HEK293T (cell line): Measurements from ENCODE around the gene ELF2.
"Not testable (repeated sequence)": the region's sequence is repeated elsewhere in the genome, so short reads cannot be mapped to it uniquely, and the experiment has no call there.

ENCODE experiments used
- CTCF ChIA-PET: fragments of 350-600 bp; formaldehyde crosslinking; extraction: SDS; loops from one replicate; lab custom pipeline; 2021; ENCODE audit warnings: antibody characterized with exemption, inconsistent platforms; lab: Yijun Ruan, JAX
- POLR2A ChIA-PET: fragments of 350-600 bp; formaldehyde crosslinking; extraction: SDS; loops from one replicate; lab custom pipeline; 2020; ENCODE audit warnings: antibody characterized with exemption, inconsistent platforms; lab: Yijun Ruan, JAX
- DNase-seq: peaks from one replicate; pipeline ENCODE4 v3.0.0; 2012; ENCODE audit warnings: mixed read lengths; ENCODE audit errors: extremely low spot score
- ARNT ChIP-seq: fragments of 450-650 bp; IDR thresholded peaks from 2 replicates; pipeline ENCODE4 v1.6.1; 2017; ENCODE audit warnings: mild to moderate bottlenecking
- BHLHE40 ChIP-seq: fragments of 450-650 bp; IDR thresholded peaks from 2 replicates; pipeline ENCODE4 v1.6.1; 2016; ENCODE audit warnings: mild to moderate bottlenecking, moderate library complexity, borderline replicate concordance
- CTBP1 ChIP-seq: fragments of 450-650 bp; IDR thresholded peaks from 2 replicates; pipeline ENCODE4 v1.6.1; 2016; ENCODE audit warnings: borderline replicate concordance
- ELF4 ChIP-seq: fragments of 450-650 bp; IDR thresholded peaks from 2 replicates; pipeline ENCODE4 v1.6.1; 2017; ENCODE audit warnings: antibody characterized with exemption
- FOXA1 ChIP-seq: fragments of 450-650 bp; IDR thresholded peaks from 2 replicates; pipeline ENCODE4 v1.6.1; 2016; ENCODE audit warnings: mild to moderate bottlenecking
- FOXK2 ChIP-seq: fragments of 450-650 bp; IDR thresholded peaks from 2 replicates; pipeline ENCODE4 v1.6.1; 2016; ENCODE audit warnings: mild to moderate bottlenecking
- FOXM1 ChIP-seq: fragments of 450-650 bp; IDR thresholded peaks from 2 replicates; pipeline ENCODE4 v1.6.1; 2017; ENCODE audit warnings: mild to moderate bottlenecking, borderline replicate concordance
- HDGF ChIP-seq: fragments of 450-650 bp; IDR thresholded peaks from 2 replicates; pipeline ENCODE4 v1.6.1; 2017; ENCODE audit warnings: antibody characterized with exemption, borderline replicate concordance
- L3MBTL2 ChIP-seq: fragments of 450-650 bp; conservative IDR thresholded peaks from 2 replicates; pipeline ENCODE4 v1.6.1; 2016; ENCODE audit warnings: mild to moderate bottlenecking
- LEF1 ChIP-seq: fragments of 450-650 bp; IDR thresholded peaks from 2 replicates; pipeline ENCODE4 v1.6.1; 2017; ENCODE audit warnings: mild to moderate bottlenecking, borderline replicate concordance
- NFRKB ChIP-seq: fragments of 450-650 bp; IDR thresholded peaks from 2 replicates; pipeline ENCODE4 v1.6.1; 2016; ENCODE audit warnings: mild to moderate bottlenecking, moderate library complexity
- PKNOX1 ChIP-seq: fragments of 450-650 bp; IDR thresholded peaks from 2 replicates; pipeline ENCODE4 v1.6.1; 2016
- SP1 ChIP-seq: fragments of 450-650 bp; IDR thresholded peaks from 2 replicates; pipeline ENCODE4 v1.6.1; 2017
- SUZ12 ChIP-seq: fragments of 450-650 bp; IDR thresholded peaks from 2 replicates; pipeline ENCODE4 v1.6.1; 2016; ENCODE audit warnings: mild to moderate bottlenecking
- TARDBP ChIP-seq: fragments of 450-650 bp; IDR thresholded peaks from 2 replicates; pipeline ENCODE4 v1.6.1; 2016
- ZNF384 ChIP-seq: fragments of 450-650 bp; IDR thresholded peaks from 2 replicates; pipeline ENCODE4 v1.6.1; 2016

The ELF2 gene

DNA sequence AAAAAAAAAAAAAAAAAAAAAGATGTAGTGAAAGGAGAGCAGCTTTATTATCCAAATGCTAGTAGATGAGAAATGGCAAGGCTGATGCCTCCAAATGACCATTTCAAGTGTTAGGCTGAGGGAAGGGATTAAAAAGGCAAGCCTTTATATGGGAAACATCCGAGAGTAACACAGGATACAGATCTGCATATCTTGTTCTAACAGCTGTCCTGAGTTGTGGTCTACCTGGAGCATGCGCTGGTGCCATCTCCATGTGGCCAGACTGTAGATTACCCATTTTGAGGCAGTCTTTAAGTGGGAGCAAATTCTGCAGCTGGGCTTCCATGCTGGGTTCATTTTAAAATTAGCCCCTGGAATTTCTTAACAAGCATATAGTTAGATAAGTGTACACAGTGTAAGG, 26.0 kb upstream of the ELF2 start:
- TF ChIP-seq BHLHE40: no peak
- no peak for TF ChIP-seq ELF4
- no peak for TF ChIP-seq LEF1

GRCh38 chr4:139200506-139200905, 23.5 kb upstream of the ELF2 start:
- ChIA-PET CTCF (interaction anchor here (0.6 to 0.7 kb wide), 2 partner anchors 20 to 26 kb away, joined by 4 to 6 read pairs; no protein-coding TSS in a partner anchor), POLR2A (interaction anchor here (0.5 kb wide), 1 partner anchor 22 kb away, joined by 3 read pairs; no protein-coding TSS in a partner anchor)

More for the DNA sequence above, 26.0 kb upstream of the ELF2 start:
- ChIA-PET CTCF (no interaction called here), POLR2A (no interaction called here)
- DNase-seq: no peak

GRCh38 chr4:139200102-139200501, 23.1 kb upstream of the ELF2 start:
- CTCF ChIA-PET: interaction anchor here (0.6 to 0.7 kb wide), 2 partner anchors 20 to 25 kb away, joined by 4 to 6 read pairs; no protein-coding TSS in a partner anchor
- POLR2A ChIA-PET: interaction anchor here (0.5 kb wide), 1 partner anchor 21 kb away, joined by 3 read pairs; no protein-coding TSS in a partner anchor
- no peak for DNase-seq
- no peak for TF ChIP-seq BHLHE40
- TF ChIP-seq L3MBTL2: no peak
- no peak for TF ChIP-seq NFRKB
- no peak for TF ChIP-seq ELF4

More at GRCh38 chr4:139200506-139200905, 23.5 kb upstream of the ELF2 start:
- no peak for DNase-seq
- TF ChIP-seq TARDBP (no peak), HDGF (no peak), ARNT (no peak), NFRKB (no peak), SP1 (no peak), LEF1 (no peak), FOXM1 (no peak)

- DNase-seq, POLR2A ChIA-PET: not testable (repeated sequence)
- CTCF ChIA-PET: interaction anchor here (0.6 kb wide), 1 partner anchor 182 kb away, joined by 3 read pairs; the partner anchor contains the start of gene NOCT
Measured at GRCh38 chr4:139197214-139197613, 20.2 kb upstream of the ELF2 start.

DNA sequence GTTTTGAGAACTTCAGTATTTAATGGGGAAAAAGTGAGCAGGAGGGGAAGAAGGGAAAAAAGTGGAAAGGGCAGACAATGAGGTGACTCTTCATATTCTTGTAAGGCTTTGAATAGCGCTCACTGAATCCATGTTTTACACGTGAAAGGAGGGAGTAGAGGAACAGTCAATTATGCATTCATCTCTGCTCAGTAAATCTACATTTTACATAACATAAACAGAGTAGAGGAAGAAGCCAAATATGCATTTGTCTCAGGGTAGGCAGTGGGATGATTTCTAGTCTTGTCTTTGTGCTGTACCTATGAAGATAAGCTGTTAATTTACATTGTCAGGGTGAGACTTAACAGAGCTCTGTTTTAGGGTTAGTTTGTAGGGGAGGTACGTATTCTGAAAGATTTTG, 19.4 kb upstream of the ELF2 start:
- ChIA-PET POLR2A (no interaction called here), CTCF (no interaction called here)
- TF ChIP-seq HDGF (no peak), LEF1 (no peak), NFRKB (no peak), CTBP1 (no peak), FOXK2 (no peak), FOXA1 (no peak), BHLHE40 (no peak), ZNF384 (no peak), SUZ12 (no peak), ELF4 (no peak), L3MBTL2 (no peak), SP1 (no peak), PKNOX1 (no peak), FOXM1 (no peak)
- DNase-seq: no peak

GRCh38 chr4:139191373-139191772, 14.4 kb upstream of the ELF2 start:
- POLR2A ChIA-PET: interaction anchor here (0.9 to 1.4 kb wide), 3 partner anchors 14 to 109 kb away, joined by 3 read pairs; partner anchors contain the start of gene ELF2
- no peak for TF ChIP-seq HDGF
- DNase-seq: no peak
- CTCF ChIA-PET: interaction anchor here (0.9 to 1.1 kb wide), 2 partner anchors 9 to 83 kb away, joined by 3 to 9 read pairs; no protein-coding TSS in a partner anchor

- no peak for DNase-seq
- CTCF ChIA-PET: interaction anchor here (0.6 to 1.3 kb wide), 3 partner anchors 8 to 22 kb away, joined by 3 to 9 read pairs (median 4); no protein-coding TSS in a partner anchor
- POLR2A ChIA-PET: interaction anchor here (0.8 kb wide), 1 partner anchor 106 kb away, joined by 3 read pairs; no protein-coding TSS in a partner anchor
- TF ChIP-seq NFRKB: no peak
- no peak for TF ChIP-seq FOXM1
- no peak for TF ChIP-seq PKNOX1
- TF ChIP-seq SUZ12: no peak
- no peak for TF ChIP-seq ELF4
- no peak for TF ChIP-seq CTBP1
- no peak for TF ChIP-seq L3MBTL2
- TF ChIP-seq FOXA1: no peak
- TF ChIP-seq ZNF384: no peak
- TF ChIP-seq HDGF: no peak
- no peak for TF ChIP-seq ARNT
- no peak for TF ChIP-seq TARDBP
- no peak for TF ChIP-seq SP1
- no peak for TF ChIP-seq FOXK2
- TF ChIP-seq LEF1: no peak
- TF ChIP-seq BHLHE40: no peak
Measured at GRCh38 chr4:139189972-139190371, 13.0 kb upstream of the ELF2 start.
